ENCODE measurements around the gene PDS5A.

The PDS5A gene, protein sequence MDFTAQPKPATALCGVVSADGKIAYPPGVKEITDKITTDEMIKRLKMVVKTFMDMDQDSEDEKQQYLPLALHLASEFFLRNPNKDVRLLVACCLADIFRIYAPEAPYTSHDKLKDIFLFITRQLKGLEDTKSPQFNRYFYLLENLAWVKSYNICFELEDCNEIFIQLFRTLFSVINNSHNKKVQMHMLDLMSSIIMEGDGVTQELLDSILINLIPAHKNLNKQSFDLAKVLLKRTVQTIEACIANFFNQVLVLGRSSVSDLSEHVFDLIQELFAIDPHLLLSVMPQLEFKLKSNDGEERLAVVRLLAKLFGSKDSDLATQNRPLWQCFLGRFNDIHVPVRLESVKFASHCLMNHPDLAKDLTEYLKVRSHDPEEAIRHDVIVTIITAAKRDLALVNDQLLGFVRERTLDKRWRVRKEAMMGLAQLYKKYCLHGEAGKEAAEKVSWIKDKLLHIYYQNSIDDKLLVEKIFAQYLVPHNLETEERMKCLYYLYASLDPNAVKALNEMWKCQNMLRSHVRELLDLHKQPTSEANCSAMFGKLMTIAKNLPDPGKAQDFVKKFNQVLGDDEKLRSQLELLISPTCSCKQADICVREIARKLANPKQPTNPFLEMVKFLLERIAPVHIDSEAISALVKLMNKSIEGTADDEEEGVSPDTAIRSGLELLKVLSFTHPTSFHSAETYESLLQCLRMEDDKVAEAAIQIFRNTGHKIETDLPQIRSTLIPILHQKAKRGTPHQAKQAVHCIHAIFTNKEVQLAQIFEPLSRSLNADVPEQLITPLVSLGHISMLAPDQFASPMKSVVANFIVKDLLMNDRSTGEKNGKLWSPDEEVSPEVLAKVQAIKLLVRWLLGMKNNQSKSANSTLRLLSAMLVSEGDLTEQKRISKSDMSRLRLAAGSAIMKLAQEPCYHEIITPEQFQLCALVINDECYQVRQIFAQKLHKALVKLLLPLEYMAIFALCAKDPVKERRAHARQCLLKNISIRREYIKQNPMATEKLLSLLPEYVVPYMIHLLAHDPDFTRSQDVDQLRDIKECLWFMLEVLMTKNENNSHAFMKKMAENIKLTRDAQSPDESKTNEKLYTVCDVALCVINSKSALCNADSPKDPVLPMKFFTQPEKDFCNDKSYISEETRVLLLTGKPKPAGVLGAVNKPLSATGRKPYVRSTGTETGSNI (N-terminal part only)

DNA sequence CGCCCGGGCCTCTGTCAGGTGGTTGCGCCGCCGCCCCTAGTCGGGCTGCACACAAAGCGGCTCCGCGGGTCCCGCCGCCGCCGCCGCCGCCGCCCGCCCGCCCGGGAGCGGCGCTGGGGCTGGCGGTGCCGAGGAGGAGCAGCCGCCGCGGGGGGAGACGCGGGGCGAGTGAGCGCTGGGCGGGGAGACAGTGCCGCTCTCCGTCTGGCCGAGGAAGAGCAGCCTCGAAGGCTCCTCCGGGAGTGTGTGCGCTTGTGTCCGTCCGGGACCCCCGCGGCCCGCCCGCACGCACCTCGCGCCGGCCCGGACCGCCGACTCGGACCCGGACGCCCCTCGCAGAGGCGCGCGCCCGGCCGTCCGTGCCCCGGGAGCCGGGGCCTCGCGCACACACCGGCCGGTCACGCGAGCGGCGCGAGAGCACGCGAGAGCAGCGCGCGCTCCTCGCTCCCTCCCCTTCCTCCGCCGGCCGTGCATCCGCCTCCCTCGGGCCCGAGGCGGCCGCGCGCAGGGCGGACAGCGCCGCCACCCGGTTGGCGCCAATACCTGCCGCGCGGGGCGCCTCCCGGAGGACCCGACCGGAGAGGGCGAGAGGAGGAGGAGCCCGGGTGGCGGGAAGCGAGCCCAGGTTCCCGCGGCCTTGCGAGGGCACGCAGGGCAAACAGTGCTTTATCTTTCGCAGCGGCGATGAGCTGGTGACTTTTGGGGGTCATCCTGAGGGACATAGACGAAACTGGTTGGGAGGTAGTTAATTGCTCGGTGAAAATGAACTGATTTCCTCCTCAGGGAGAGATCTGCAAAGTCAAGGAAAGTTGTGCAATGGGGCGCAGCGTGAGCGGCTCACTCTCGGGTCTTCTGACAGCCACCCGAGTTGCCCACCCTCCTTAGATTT lies at the start of gene PDS5A:
PDS5A (minus strand) TSS at position 423 of the 889 bp plus-strand sequence. CDS start 1,334 bp downstream, outside the sequence.
- TF ChIP-seq, protein P1, sequence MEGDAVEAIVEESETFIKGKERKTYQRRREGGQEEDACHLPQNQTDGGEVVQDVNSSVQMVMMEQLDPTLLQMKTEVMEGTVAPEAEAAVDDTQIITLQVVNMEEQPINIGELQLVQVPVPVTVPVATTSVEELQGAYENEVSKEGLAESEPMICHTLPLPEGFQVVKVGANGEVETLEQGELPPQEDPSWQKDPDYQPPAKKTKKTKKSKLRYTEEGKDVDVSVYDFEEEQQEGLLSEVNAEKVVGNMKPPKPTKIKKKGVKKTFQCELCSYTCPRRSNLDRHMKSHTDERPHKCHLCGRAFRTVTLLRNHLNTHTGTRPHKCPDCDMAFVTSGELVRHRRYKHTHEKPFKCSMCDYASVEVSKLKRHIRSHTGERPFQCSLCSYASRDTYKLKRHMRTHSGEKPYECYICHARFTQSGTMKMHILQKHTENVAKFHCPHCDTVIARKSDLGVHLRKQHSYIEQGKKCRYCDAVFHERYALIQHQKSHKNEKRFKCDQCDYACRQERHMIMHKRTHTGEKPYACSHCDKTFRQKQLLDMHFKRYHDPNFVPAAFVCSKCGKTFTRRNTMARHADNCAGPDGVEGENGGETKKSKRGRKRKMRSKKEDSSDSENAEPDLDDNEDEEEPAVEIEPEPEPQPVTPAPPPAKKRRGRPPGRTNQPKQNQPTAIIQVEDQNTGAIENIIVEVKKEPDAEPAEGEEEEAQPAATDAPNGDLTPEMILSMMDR (IDR thresholded peaks at IDR 0.05) = peak; percentile 96

DNA sequence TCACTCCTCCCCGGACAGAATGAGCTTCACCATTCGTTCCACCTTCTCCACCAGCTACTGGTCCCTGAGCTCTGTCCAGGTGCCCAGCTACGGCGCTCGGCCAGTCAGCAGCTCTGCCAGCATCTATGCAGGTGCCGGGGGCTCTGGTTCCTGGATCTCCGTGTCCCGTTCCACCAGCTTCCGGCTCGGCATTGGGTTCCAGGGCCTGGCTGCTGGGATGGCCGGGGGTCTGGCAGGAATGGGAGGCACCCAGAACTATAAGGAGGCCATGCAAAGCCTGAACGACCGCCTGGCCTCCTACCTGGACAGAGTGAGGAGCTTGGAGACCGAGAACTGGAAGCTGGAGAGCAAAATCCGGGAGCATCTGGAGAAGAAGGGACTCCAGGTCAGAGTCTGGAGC lies 42.5 kb upstream of the PDS5A start:
- TF ChIP-seq, protein P1 (IDR thresholded peaks at IDR 0.05) = no peak

GRCh38 chr4:40016007-40016406 lies 38.3 kb upstream of the PDS5A start:
- TF ChIP-seq, protein P1 (IDR thresholded peaks at IDR 0.05) = no peak

DNA sequence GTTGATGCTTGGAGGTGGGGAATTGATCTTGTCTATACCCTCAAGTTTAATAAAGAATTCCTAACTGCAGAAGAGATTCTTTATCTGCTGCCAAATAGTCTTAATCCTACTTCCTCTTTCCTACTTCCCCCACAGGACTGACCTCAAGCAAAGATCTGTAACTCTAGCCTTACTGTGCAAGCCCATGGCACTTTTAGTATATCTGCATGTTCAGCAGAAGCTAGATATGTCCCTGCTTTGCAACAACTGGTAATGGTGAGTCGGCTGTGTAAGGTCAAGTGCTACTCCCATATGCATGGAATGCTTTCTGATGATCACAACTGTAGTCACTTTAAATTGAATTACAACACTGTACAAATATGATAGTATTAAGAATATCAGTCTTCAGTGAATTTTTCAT lies 26.3 kb upstream of the PDS5A start:
- TF ChIP-seq, protein P1 (IDR thresholded peaks at IDR 0.05) = no peak

DNA sequence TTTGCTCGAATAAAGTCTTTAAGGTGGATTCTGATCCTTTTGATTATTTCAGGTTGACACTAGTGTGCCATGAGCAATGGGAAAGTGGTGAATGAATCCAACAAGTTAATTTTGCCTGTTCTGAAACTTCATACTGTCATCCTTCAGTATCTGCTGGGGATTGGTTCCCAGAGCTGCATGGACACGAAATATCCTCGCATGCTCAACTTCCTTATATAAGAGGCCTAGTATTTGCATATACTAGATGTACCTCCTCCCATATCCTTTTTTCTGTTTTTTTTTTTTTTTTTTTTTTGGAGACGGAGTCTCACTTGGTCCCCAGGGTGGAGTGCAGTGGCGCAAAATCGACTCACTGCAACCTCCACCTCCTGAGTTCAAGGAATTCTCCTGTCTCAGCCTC lies 23.0 kb upstream of the PDS5A start:
- TF ChIP-seq, protein P1 (IDR thresholded peaks at IDR 0.05) = no peak

GRCh38 chr4:39998659-39999345 lies 21.1 kb upstream of the PDS5A start:
- TF ChIP-seq, protein P1 (IDR thresholded peaks at IDR 0.05) = no peak
